OCI-LY7 (cell line): ENCODE data around the gene DACT2.

ENCODE experiments used
- EZH2phosphoT487 ChIP-seq: fragments of 200-600 bp; sonication (generic); IDR thresholded peaks from 2 replicates; pipeline ENCODE4 v1.6.1; 2018; ENCODE audit warnings: low read depth, borderline replicate concordance, mild to moderate bottlenecking, mixed run types, antibody characterized with exemption, low read length, moderate library complexity, mixed read lengths
- TF ChIP-seq, protein P1 (sequence below): fragments of 200-600 bp; sonication (generic); conservative IDR thresholded peaks from 2 replicates; pipeline ENCODE4 v1.5.1; 2014; ENCODE audit warnings: mild to moderate bottlenecking, antibody characterized with exemption, low read length, moderate library complexity, mixed read lengths

- TF ChIP-seq, protein P1, sequence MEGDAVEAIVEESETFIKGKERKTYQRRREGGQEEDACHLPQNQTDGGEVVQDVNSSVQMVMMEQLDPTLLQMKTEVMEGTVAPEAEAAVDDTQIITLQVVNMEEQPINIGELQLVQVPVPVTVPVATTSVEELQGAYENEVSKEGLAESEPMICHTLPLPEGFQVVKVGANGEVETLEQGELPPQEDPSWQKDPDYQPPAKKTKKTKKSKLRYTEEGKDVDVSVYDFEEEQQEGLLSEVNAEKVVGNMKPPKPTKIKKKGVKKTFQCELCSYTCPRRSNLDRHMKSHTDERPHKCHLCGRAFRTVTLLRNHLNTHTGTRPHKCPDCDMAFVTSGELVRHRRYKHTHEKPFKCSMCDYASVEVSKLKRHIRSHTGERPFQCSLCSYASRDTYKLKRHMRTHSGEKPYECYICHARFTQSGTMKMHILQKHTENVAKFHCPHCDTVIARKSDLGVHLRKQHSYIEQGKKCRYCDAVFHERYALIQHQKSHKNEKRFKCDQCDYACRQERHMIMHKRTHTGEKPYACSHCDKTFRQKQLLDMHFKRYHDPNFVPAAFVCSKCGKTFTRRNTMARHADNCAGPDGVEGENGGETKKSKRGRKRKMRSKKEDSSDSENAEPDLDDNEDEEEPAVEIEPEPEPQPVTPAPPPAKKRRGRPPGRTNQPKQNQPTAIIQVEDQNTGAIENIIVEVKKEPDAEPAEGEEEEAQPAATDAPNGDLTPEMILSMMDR = no peak
- no peak for TF ChIP-seq EZH2phosphoT487
Measured at GRCh38 chr6:168272415-168273325, 46.9 kb downstream of the DACT2 start.
